ENCODE measurements around the gene PREX1.

PREX1 gene

DNA sequence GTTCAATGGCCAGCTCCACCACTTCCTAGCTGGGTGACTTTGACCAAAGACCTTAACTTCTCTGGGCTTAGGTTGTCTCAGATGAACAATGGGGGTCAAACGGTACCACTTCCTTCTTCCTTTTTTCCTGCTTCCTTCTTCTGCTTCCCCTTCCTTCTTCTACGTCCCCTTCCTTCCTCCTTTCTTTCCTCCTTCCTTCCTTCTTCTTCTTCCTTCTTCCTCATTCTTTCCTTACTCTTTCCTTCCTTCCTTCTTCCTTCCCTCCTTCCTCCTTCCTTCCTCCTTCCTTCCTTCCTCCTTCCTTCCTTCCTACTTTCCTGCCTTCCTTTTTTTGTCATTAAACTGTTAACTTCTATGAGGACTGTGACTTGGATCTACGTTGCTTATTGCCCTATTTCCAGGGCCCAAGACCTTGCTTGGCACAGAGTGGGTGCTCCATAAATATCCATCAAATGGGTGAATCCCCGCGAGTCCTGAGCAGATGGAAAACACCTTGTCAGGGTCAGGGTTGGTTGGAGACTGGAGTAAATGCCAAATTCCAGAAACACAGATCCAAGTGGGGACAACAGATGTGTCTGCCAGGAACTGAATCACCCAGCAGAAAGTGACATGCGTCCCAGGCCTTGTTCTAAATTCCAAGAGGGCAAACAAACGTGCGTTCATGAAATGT is 243.3 kb downstream of the PREX1 start:
- DNase-seq (ENCODE audit: low read depth in 2 of 2): no peak

GRCh38 chr20:48583801-48584200 is 244.0 kb downstream of the PREX1 start:
- no peak for DNase-seq (ENCODE audit: low read depth in 2 of 2)

GRCh38 chr20:48583171-48583570 is 244.6 kb downstream of the PREX1 start:
- DNase-seq (ENCODE audit: low read depth in 2 of 2): no peak

DNA sequence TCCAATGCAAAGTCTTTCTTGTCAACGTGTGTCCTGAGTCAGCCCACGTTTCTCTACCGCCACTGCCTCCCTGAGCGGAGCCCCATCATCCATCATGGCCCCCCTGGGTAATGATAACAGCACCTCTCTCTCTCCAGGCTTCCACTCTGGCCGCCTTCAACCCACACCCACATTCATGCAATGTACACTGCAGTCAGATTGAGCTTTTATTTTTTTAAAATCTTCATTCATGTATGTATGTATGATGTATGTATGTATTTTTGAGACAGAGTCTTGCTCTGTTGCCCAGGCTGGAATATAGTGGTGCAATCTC is 245.2 kb downstream of the PREX1 start:
- DNase-seq (ENCODE audit: low read depth in 2 of 2): no peak

DNA sequence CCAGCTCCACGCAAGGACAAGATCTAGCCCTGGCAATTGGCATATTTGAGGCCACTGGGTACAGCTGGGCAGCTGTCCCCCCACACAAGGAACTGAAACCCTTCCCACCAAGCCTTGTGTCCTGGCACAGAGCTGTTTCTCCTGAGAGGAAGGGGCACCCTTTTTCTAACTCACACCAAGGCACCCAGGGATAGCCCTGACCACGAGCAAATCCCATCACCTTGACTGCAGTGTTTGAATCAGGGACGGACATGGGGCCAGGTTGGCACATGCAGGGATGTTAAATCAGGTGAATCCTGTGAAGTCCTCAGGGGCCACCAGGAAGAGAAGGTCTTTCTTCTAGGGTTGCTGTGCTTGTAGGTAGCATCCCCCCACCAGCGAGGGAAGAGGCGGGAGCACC is 246.6 kb downstream of the PREX1 start:
- DNase-seq (ENCODE audit: low read depth in 2 of 2): no peak

DNA sequence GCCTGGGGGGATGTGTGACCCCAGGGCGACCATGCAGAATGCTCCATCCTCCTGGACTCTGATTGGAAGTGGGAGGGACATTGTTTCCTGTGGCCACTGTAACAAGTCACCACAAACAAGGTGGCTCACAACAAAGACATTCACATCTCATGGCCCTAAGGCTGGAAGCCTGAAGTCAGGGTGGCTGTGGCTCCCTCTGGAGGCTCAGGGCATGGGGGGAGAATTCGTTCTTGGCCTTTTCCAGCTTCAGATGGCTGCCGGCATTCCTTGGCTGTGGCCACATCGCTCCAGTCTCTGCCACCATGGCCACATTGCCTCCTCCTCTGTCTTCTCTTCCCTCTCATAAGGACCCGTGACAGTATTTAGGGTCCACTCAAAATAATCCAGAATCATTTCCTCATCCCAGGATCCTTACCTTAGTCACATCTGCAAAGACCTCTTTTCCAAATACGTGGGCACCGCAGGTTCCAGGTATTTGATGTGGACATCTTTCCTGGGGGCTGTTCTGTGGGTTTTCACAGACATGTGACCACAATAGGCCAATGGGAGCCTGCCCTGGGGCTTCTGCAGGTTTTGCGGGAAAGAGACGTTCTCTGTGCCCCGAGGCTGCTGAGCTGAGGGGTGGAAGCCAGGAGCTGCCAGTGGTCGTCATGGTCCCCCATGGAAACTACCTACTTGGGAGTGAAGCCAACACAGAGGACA is 249.3 kb downstream of the PREX1 start:
- no peak for DNase-seq (ENCODE audit: low read depth in 2 of 2)

GRCh38 chr20:48577557-48577956 is 250.2 kb downstream of the PREX1 start:
- DNase-seq (ENCODE audit: low read depth in 2 of 2): no peak

DNA sequence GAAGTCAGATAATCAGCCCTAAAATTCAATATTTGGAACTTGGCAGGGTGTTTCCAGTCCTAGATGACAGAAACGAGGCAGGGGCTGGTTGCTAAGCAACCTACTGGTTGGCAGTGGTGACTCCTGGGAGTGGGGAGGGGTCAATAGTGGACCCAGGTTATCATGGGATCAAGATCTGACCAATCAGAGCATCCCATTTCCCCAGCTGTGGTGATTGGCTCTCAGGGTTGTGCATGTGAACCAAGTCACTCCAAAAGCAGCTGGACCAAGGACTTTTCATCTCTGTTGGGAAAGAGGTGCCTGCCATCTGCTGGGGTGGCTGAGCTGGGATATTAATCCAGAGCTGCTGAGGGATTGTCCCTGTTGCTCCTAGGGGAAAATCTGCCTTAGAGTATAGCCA is 253.4 kb downstream of the PREX1 start:
- no peak for DNase-seq (ENCODE audit: low read depth in 2 of 2)
